Parathyroid adenoma (tissue), 2 donors: ENCODE measurements around the gene RARA.

ENCODE experiments used
- H2AFZ ChIP-seq: fragments of 300-600 bp; sonication (generic); one replicate; pipeline ENCODE4 v1.7.0; 2017; ENCODE audit warnings: antibody characterized with exemption, mild to moderate bottlenecking
- H3K27ac ChIP-seq: fragments of 300-600 bp; sonication (generic); one replicate; pipeline ENCODE4 v1.7.0; 2017
- H3K27me3 ChIP-seq: fragments of 300-600 bp; sonication (generic); one replicate; pipeline ENCODE4 v1.7.0; 2017; ENCODE audit warnings: low read length; ENCODE audit not compliant: control insufficient read depth, insufficient read depth
- H3K36me3 ChIP-seq: fragments of 300-600 bp; sonication (generic); one replicate; pipeline ENCODE4 v1.7.0; 2017; ENCODE audit warnings: low read length; ENCODE audit not compliant: control insufficient read depth, insufficient read depth
- H3K4me1 ChIP-seq: fragments of 300-600 bp; sonication (generic); one replicate; pipeline ENCODE4 v1.7.0; 2017; ENCODE audit warnings: control low read depth
- H3K4me2 ChIP-seq: fragments of 300-600 bp; sonication (generic); one replicate; pipeline ENCODE4 v1.7.0; 2017; ENCODE audit warnings: low read length
- H3K4me3 ChIP-seq: fragments of 300-600 bp; sonication (generic); one replicate; pipeline ENCODE4 v1.7.0; 2017; ENCODE audit warnings: low read depth, low read length
- H3K79me2 ChIP-seq: fragments of 300-600 bp; sonication (generic); one replicate; pipeline ENCODE4 v1.7.0; 2017; ENCODE audit warnings: control low read depth
- H3K9ac ChIP-seq: fragments of 300-600 bp; sonication (generic); one replicate; pipeline ENCODE4 v1.7.0; 2017; ENCODE audit warnings: mild to moderate bottlenecking
- H3K9me3 ChIP-seq: fragments of 300-600 bp; sonication (generic); one replicate; pipeline ENCODE4 v1.7.0; 2017; ENCODE audit warnings: low read length; ENCODE audit not compliant: control insufficient read depth
- TF ChIP-seq, protein P1 (sequence below): fragments of 300-600 bp; sonication (generic); IDR thresholded peaks from one replicate; pipeline ENCODE4 v1.7.0; 2017; ENCODE audit warnings: antibody characterized with exemption, mild to moderate bottlenecking
- donor health status: primary hyperparathyroidism.

RARA gene

DNA sequence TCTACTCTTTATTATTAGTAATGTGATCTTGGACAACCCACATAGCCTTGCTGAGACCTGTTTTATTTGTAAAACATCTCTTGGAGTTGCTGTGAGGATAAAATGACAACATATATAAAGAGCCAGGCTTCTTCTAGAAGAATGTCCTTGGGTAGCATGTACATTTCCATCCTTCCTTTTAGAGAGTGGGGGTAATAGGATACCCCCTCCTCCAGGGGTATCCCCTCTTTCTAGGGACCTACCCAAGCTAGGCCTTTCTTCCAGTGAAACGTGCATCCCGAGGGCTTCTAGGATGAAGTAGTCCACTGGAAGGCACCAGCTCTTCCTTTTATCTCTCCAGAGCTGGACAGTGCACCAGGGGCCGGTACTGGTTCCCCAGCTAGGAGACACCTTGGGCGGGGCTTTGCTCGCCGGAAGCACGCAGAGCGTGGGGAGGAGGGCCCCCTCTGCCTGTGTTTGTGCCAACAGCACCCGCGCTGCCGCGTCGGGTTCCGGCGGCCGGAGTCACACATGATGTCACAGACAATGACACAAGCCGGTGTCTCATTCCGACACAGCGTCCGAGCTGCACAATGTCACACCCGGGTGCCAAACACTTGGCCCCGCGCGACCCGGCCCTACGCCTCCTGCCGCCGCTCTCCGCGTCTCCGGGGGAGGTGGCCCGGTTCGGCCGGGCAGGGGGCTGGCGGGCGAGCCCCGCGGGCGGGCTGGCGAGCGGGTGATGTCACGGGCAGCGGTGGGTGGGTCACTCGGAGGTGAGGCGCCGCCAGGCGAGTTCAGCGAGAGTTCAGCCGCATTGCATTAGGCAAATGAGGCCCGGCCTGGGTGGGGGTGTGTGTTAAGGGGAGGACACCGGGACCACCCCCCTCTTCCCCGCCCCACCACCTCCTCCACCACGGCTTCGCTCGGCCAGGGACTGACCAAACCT lies 32.2 kb downstream of the RARA start:
- Histone ChIP-seq H3K9ac (peak overlapping the region; percentile 74), H3K79me2 (peaks cover 19% of the 10 kb centered on the region), H3K4me2 (peak overlapping the region; percentile 94), H3K4me3 (peak overlapping the region; percentile 74), H3K27ac (peak overlapping the region; percentile 86), H2AFZ (peak overlapping the region; percentile 77), H3K27me3 (no peaks in the 10 kb centered on the region), H3K4me1 (peaks cover 29% of the 10 kb centered on the region), H3K36me3 (no peaks in the 10 kb centered on the region), H3K9me3 (no peaks in the 10 kb centered on the region)
- TF ChIP-seq, protein P1, sequence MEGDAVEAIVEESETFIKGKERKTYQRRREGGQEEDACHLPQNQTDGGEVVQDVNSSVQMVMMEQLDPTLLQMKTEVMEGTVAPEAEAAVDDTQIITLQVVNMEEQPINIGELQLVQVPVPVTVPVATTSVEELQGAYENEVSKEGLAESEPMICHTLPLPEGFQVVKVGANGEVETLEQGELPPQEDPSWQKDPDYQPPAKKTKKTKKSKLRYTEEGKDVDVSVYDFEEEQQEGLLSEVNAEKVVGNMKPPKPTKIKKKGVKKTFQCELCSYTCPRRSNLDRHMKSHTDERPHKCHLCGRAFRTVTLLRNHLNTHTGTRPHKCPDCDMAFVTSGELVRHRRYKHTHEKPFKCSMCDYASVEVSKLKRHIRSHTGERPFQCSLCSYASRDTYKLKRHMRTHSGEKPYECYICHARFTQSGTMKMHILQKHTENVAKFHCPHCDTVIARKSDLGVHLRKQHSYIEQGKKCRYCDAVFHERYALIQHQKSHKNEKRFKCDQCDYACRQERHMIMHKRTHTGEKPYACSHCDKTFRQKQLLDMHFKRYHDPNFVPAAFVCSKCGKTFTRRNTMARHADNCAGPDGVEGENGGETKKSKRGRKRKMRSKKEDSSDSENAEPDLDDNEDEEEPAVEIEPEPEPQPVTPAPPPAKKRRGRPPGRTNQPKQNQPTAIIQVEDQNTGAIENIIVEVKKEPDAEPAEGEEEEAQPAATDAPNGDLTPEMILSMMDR = peak; percentile 39

DNA sequence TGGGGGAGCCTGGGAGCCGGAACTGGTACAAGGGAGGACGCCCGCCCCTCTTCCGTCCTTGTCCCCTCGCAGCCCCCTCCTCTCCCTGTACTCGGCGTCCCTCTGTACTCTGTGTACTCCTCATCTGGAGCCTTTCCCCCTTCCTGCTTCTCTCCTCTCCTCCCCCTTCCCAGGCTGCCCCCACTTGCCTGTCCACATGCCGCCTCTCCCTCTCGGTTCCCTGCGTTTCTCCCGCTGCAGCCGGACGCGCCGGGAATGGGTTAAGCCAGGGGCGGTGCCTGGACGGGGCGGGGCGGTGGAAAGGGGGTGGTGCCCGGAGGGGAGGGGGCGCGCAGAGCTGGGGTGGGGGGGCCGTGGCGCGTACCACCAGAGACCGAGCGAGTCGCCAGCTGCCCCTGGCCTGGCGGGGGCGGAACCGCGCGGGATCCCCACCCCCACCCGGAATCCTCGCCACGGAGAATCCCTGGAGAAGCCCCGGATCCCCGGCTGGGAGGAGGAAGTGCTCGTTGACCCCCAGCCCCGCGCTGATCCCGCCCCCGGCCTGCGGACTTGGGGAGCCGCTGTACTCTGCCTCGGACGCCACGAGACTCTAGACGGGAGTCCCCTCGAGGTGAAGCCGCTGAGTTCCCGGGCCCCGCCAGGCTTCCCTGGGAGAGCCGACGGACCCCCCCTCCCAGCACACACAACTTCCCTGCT lies 33.0 kb downstream of the RARA start:
- H3K4me1 ChIP-seq = peaks cover 30% of the 10 kb centered on the region
- H3K9ac ChIP-seq = peak overlapping the region; percentile 74
- H3K4me2 ChIP-seq = peak overlapping the region; percentile 94
- TF ChIP-seq, protein P1 = no peak
- peak overlapping the region; percentile 77 for H2AFZ ChIP-seq
- peak overlapping the region; percentile 74 for H3K4me3 ChIP-seq
- no peaks in the 10 kb centered on the region for H3K36me3 ChIP-seq
- peak overlapping the region; percentile 86 for H3K27ac ChIP-seq
- H3K9me3 ChIP-seq = no peaks in the 10 kb centered on the region
- peaks cover 16% of the 10 kb centered on the region for H3K79me2 ChIP-seq
- no peaks in the 10 kb centered on the region for H3K27me3 ChIP-seq

DNA sequence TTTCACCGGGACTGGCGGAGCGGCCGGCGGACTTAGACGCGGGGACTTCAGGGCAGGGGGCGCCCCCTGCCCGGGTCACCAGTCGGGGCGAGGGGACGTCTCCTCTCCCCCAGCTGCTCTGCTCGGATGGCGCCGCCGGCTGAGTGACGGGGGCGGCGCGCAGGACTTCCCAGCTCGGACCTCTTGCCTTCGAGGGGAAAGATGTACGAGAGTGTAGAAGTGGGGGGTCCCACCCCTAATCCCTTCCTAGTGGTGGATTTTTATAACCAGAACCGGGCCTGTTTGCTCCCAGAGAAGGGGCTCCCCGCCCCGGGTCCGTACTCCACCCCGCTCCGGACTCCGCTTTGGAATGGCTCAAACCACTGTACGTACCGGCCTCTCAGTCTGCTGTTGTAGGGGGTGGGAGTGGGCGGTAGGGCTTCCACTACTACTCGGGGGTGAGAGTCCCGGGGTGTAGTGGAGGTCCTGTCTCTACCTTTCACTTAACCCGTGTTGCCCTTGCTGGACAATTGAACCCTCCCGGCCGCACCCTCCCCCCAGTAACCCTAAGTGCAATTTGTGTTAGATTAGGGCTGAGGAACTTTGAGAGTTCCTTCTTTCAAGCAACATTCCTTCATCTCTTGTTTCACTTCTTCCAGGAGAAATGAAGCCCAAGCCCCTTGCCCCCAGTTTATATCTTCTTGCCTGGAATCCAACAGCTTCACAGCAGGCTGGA lies 33.7 kb downstream of the RARA start:
- peaks cover 33% of the 10 kb centered on the region for H3K4me1 ChIP-seq
- no peaks in the 10 kb centered on the region for H3K27me3 ChIP-seq

GRCh38 chr17:40343219-40344119 lies 34.5 kb downstream of the RARA start:
- Histone ChIP-seq H3K4me1 (peaks cover 36% of the 10 kb centered on the region), H3K9ac (no peak overlapping the region)
- TF ChIP-seq, protein P1 = no peak

More for the DNA sequence above, 33.7 kb downstream of the RARA start:
- H3K27ac ChIP-seq = peak overlapping the region; percentile 86
- H3K4me2 ChIP-seq = peak overlapping the region; percentile 94
- H3K36me3 ChIP-seq = no peaks in the 10 kb centered on the region
- no peaks in the 10 kb centered on the region for H3K9me3 ChIP-seq
- peaks cover 11% of the 10 kb centered on the region for H3K79me2 ChIP-seq
- no peak overlapping the region for H3K9ac ChIP-seq
- TF ChIP-seq, protein P1 = no peak
- H3K4me3 ChIP-seq = peak overlapping the region; percentile 74
- H2AFZ ChIP-seq = peak overlapping the region; percentile 77

More at GRCh38 chr17:40343219-40344119, 34.5 kb downstream of the RARA start:
- Histone ChIP-seq H3K27me3 (no peaks in the 10 kb centered on the region), H3K9me3 (no peaks in the 10 kb centered on the region), H3K27ac (peak overlapping the region; percentile 86), H3K36me3 (no peaks in the 10 kb centered on the region), H3K4me2 (peak overlapping the region; percentile 94), H2AFZ (no peak overlapping the region), H3K4me3 (peak overlapping the region; percentile 74), H3K79me2 (peaks cover 11% of the 10 kb centered on the region)
